HCT116 (cell line): ENCODE results near the gene DOCK4.

Experiments used
- CEBPB ChIP-seq: IDR thresholded peaks from 2 replicates; pipeline ENCODE4 v1.6.1; 2012; ENCODE audit warnings: low read depth
- POLR2A ChIP-seq: IDR thresholded peaks from 2 replicates; pipeline ENCODE4 v1.7.0; 2011; ENCODE audit warnings: borderline replicate concordance; ENCODE audit not compliant: insufficient read depth, insufficient read length; ENCODE audit errors: extremely low read depth
- POLR2AphosphoS5 ChIP-seq: IDR thresholded peaks from 2 replicates; pipeline ENCODE4 v1.6.1; 2011; ENCODE audit warnings: mild to moderate bottlenecking, low read depth, low read length, moderate library complexity
- RAD21 ChIP-seq: IDR thresholded peaks from 2 replicates; pipeline ENCODE4 v1.6.1; 2012; ENCODE audit warnings: low read depth, mild to moderate bottlenecking
- SIN3A ChIP-seq: IDR thresholded peaks from 2 replicates; pipeline ENCODE4 v1.6.1; 2012; ENCODE audit warnings: low read depth
- TCF7L2 ChIP-seq: IDR thresholded peaks from 2 replicates; pipeline ENCODE4 v1.7.0; 2011; ENCODE audit warnings: borderline replicate concordance, inconsistent platforms; ENCODE audit not compliant: insufficient read depth, insufficient read length; ENCODE audit errors: extremely low read depth
- TF ChIP-seq, protein P1 (sequence below): IDR thresholded peaks from 2 replicates; pipeline ENCODE4 v1.6.1; 2012
- TF ChIP-seq, protein P2 (sequence below), 3 experiments: fragments of 200-600 bp in 1 of 3; sonication (generic) in 1 of 3; IDR thresholded peaks in 2 of 3; conservative IDR thresholded peaks in 1 of 3; 2 replicates each; pipeline ENCODE4 v1.5.1; 2012 to 2017; ENCODE audit warnings: low read depth in 2 of 3, low read length in 2 of 3, antibody characterized with exemption in 1 of 3, borderline replicate concordance in 1 of 3, control low read depth in 1 of 3, mild to moderate bottlenecking in 1 of 3, mixed read lengths in 1 of 3, mixed run types in 1 of 3, moderate library complexity in 1 of 3; ENCODE audit not compliant: insufficient read depth in 1 of 3
- TF ChIP-seq, protein P3 (sequence below): IDR thresholded peaks from 2 replicates; pipeline ENCODE4 v1.6.1; 2012
- TF ChIP-seq, protein P4 (sequence below): IDR thresholded peaks from 2 replicates; pipeline ENCODE4 v1.6.1; 2012; ENCODE audit warnings: low read depth

DNA sequence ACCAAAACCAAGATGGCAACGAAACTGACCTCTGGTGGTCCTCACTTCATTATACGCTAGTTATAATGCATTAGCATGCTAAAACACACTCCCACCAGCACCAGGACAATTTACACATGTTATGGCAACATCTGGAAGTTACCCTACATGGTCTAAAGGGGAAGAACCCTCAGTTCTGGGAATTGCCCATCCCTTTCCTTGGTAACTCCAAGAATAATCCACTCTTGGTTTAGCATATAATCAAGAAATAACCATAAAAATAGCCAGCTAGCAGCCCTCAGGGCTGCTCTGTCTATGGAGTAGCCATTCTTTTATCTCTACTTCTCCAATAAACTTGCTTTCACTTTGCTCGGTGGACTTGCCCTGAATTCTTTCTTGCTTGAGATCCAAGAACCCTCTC is 191.1 kb downstream of the DOCK4 start:
- TF ChIP-seq, protein P1, sequence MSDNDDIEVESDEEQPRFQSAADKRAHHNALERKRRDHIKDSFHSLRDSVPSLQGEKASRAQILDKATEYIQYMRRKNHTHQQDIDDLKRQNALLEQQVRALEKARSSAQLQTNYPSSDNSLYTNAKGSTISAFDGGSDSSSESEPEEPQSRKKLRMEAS, result no peak
- no peak for TF ChIP-seq RAD21
- TF ChIP-seq CEBPB, result no peak
- TF ChIP-seq, protein P2, sequence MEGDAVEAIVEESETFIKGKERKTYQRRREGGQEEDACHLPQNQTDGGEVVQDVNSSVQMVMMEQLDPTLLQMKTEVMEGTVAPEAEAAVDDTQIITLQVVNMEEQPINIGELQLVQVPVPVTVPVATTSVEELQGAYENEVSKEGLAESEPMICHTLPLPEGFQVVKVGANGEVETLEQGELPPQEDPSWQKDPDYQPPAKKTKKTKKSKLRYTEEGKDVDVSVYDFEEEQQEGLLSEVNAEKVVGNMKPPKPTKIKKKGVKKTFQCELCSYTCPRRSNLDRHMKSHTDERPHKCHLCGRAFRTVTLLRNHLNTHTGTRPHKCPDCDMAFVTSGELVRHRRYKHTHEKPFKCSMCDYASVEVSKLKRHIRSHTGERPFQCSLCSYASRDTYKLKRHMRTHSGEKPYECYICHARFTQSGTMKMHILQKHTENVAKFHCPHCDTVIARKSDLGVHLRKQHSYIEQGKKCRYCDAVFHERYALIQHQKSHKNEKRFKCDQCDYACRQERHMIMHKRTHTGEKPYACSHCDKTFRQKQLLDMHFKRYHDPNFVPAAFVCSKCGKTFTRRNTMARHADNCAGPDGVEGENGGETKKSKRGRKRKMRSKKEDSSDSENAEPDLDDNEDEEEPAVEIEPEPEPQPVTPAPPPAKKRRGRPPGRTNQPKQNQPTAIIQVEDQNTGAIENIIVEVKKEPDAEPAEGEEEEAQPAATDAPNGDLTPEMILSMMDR (IDR thresholded peaks at IDR 0.05 in 2 of 3, conservative IDR thresholded peaks at IDR 0.05 in 1 of 3; ENCODE audit: borderline replicate concordance in 1 of 3, insufficient read depth in 1 of 3, low read depth in 2 of 3, low read length in 2 of 3), result no peak
- TF ChIP-seq SIN3A, result no peak
- TF ChIP-seq, protein P3, sequence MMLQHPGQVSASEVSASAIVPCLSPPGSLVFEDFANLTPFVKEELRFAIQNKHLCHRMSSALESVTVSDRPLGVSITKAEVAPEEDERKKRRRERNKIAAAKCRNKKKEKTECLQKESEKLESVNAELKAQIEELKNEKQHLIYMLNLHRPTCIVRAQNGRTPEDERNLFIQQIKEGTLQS, result no peak
- TF ChIP-seq, protein P4, sequence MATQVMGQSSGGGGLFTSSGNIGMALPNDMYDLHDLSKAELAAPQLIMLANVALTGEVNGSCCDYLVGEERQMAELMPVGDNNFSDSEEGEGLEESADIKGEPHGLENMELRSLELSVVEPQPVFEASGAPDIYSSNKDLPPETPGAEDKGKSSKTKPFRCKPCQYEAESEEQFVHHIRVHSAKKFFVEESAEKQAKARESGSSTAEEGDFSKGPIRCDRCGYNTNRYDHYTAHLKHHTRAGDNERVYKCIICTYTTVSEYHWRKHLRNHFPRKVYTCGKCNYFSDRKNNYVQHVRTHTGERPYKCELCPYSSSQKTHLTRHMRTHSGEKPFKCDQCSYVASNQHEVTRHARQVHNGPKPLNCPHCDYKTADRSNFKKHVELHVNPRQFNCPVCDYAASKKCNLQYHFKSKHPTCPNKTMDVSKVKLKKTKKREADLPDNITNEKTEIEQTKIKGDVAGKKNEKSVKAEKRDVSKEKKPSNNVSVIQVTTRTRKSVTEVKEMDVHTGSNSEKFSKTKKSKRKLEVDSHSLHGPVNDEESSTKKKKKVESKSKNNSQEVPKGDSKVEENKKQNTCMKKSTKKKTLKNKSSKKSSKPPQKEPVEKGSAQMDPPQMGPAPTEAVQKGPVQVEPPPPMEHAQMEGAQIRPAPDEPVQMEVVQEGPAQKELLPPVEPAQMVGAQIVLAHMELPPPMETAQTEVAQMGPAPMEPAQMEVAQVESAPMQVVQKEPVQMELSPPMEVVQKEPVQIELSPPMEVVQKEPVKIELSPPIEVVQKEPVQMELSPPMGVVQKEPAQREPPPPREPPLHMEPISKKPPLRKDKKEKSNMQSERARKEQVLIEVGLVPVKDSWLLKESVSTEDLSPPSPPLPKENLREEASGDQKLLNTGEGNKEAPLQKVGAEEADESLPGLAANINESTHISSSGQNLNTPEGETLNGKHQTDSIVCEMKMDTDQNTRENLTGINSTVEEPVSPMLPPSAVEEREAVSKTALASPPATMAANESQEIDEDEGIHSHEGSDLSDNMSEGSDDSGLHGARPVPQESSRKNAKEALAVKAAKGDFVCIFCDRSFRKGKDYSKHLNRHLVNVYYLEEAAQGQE, result no peak
- TF ChIP-seq POLR2A, result no peak
- TF ChIP-seq TCF7L2, result no peak
- no peak for TF ChIP-seq POLR2AphosphoS5
